Uterus (tissue), 2 donors: Measurements from ENCODE around the gene CBLC.

Source experiments
- POLR2A ChIP-seq, 2 donors: fragments of 450-650 bp; IDR thresholded peaks; one replicate each; pipeline ENCODE4 v1.6.1; 2016; ENCODE audit warnings: antibody characterized with exemption in 2 of 2, mild to moderate bottlenecking in 1 of 2, moderate library complexity in 1 of 2
- TF ChIP-seq, protein P1 (sequence below), 4 experiments: fragments of 200-600 bp in 2 of 4; fragments of 450-650 bp in 2 of 4; sonication (generic) in 2 of 4; IDR thresholded peaks; one replicate each; pipeline ENCODE4 v1.5.1; 2016 to 2019; ENCODE audit warnings: antibody characterized with exemption in 4 of 4, mild to moderate bottlenecking in 2 of 4, moderate library complexity in 1 of 4

DNA sequence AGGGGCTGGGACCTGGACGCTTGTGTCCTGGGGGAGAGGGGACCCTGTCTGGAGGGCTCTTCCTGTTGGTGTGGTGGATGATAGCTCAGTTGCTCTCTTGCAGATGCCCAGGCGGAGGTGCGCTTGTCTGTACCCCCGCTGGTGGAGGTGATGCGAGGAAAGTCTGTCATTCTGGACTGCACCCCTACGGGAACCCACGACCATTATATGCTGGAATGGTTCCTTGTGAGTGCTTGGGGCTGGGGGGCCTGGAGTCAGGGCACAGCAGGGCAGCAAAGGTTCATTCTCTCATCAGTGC lies 33.4 kb downstream of the CBLC start:
- TF ChIP-seq, protein P1, sequence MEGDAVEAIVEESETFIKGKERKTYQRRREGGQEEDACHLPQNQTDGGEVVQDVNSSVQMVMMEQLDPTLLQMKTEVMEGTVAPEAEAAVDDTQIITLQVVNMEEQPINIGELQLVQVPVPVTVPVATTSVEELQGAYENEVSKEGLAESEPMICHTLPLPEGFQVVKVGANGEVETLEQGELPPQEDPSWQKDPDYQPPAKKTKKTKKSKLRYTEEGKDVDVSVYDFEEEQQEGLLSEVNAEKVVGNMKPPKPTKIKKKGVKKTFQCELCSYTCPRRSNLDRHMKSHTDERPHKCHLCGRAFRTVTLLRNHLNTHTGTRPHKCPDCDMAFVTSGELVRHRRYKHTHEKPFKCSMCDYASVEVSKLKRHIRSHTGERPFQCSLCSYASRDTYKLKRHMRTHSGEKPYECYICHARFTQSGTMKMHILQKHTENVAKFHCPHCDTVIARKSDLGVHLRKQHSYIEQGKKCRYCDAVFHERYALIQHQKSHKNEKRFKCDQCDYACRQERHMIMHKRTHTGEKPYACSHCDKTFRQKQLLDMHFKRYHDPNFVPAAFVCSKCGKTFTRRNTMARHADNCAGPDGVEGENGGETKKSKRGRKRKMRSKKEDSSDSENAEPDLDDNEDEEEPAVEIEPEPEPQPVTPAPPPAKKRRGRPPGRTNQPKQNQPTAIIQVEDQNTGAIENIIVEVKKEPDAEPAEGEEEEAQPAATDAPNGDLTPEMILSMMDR (IDR thresholded peaks at IDR 0.05), result no peak
- no peak for TF ChIP-seq POLR2A (IDR thresholded peaks at IDR 0.05)
